ENCODE data around the gene MEIS2.

MEIS2 gene

GRCh38 chr15:37097144-37097919, 3.0 kb downstream of the MEIS2 start:
- no peaks in the 10 kb centered on the region for H3K36me3 ChIP-seq (ENCODE audit: control insufficient read depth, insufficient read depth, low read length)
- no peak overlapping the region for H3K27ac ChIP-seq (ENCODE audit: low read depth, low read length)
- peaks cover 79% of the 10 kb centered on the region for H3K27me3 ChIP-seq (ENCODE audit: control insufficient read depth, insufficient read depth, low read length)
- peaks cover 48% of the 10 kb centered on the region for H3K4me1 ChIP-seq (ENCODE audit: control insufficient read depth, insufficient read depth, low read length)
- H3K9ac ChIP-seq (ENCODE audit: low read depth, low read length) = no peak overlapping the region
- peak overlapping the region; percentile 59 for H3K4me3 ChIP-seq (ENCODE audit: low read depth, low read length)
- no peaks in the 10 kb centered on the region for H3K9me3 ChIP-seq (ENCODE audit: control insufficient read depth, insufficient read depth, low read length)

- Histone ChIP-seq H3K27me3 (ENCODE audit: control insufficient read depth, insufficient read depth, low read length) (peaks cover 82% of the 10 kb centered on the region), H3K36me3 (ENCODE audit: control insufficient read depth, insufficient read depth, low read length) (no peaks in the 10 kb centered on the region), H3K9ac (ENCODE audit: low read depth, low read length) (no peak overlapping the region), H3K9me3 (ENCODE audit: control insufficient read depth, insufficient read depth, low read length) (no peaks in the 10 kb centered on the region), H3K27ac (ENCODE audit: low read depth, low read length) (no peak overlapping the region), H3K4me1 (ENCODE audit: control insufficient read depth, insufficient read depth, low read length) (peaks cover 48% of the 10 kb centered on the region), H3K4me3 (ENCODE audit: low read depth, low read length) (peak overlapping the region; percentile 59)
Measured at GRCh38 chr15:37096558-37097143, 3.7 kb downstream of the MEIS2 start.

- Histone ChIP-seq H3K4me1 (ENCODE audit: control insufficient read depth, insufficient read depth, low read length) (peaks cover 55% of the 10 kb centered on the region), H3K27ac (ENCODE audit: low read depth, low read length) (no peak overlapping the region), H3K27me3 (ENCODE audit: control insufficient read depth, insufficient read depth, low read length) (peaks cover 87% of the 10 kb centered on the region), H3K36me3 (ENCODE audit: control insufficient read depth, insufficient read depth, low read length) (no peaks in the 10 kb centered on the region), H3K9me3 (ENCODE audit: control insufficient read depth, insufficient read depth, low read length) (no peaks in the 10 kb centered on the region), H3K4me3 (ENCODE audit: low read depth, low read length) (peak overlapping the region; percentile 59), H3K9ac (ENCODE audit: low read depth, low read length) (no peak overlapping the region)
Measured at GRCh38 chr15:37095770-37096557, 4.4 kb downstream of the MEIS2 start.

GRCh38 chr15:37094915-37095711, 5.2 kb downstream of the MEIS2 start:
- Histone ChIP-seq H3K4me3 (ENCODE audit: low read depth, low read length) (peak overlapping the region; percentile 59), H3K27ac (ENCODE audit: low read depth, low read length) (peak overlapping the region; percentile 72), H3K4me1 (ENCODE audit: control insufficient read depth, insufficient read depth, low read length) (peaks cover 61% of the 10 kb centered on the region), H3K9me3 (ENCODE audit: control insufficient read depth, insufficient read depth, low read length) (no peaks in the 10 kb centered on the region), H3K27me3 (ENCODE audit: control insufficient read depth, insufficient read depth, low read length) (peaks cover 83% of the 10 kb centered on the region), H3K9ac (ENCODE audit: low read depth, low read length) (no peak overlapping the region), H3K36me3 (ENCODE audit: control insufficient read depth, insufficient read depth, low read length) (no peaks in the 10 kb centered on the region)

- H3K27me3 ChIP-seq (ENCODE audit: control insufficient read depth, insufficient read depth, low read length) = peaks cover 78% of the 10 kb centered on the region
- peak overlapping the region; percentile 36 for H3K4me3 ChIP-seq (ENCODE audit: low read depth, low read length)
- H3K9ac ChIP-seq (ENCODE audit: low read depth, low read length) = no peak overlapping the region
- H3K27ac ChIP-seq (ENCODE audit: low read depth, low read length) = no peak overlapping the region
- no peaks in the 10 kb centered on the region for H3K9me3 ChIP-seq (ENCODE audit: control insufficient read depth, insufficient read depth, low read length)
- peaks cover 61% of the 10 kb centered on the region for H3K4me1 ChIP-seq (ENCODE audit: control insufficient read depth, insufficient read depth, low read length)
- no peaks in the 10 kb centered on the region for H3K36me3 ChIP-seq (ENCODE audit: control insufficient read depth, insufficient read depth, low read length)
Measured at GRCh38 chr15:37094333-37094914, 5.9 kb downstream of the MEIS2 start.

- Histone ChIP-seq H3K4me3 (ENCODE audit: low read depth, low read length) (peak overlapping the region; percentile 36), H3K27ac (ENCODE audit: low read depth, low read length) (no peak overlapping the region), H3K27me3 (ENCODE audit: control insufficient read depth, insufficient read depth, low read length) (peaks cover 71% of the 10 kb centered on the region), H3K36me3 (ENCODE audit: control insufficient read depth, insufficient read depth, low read length) (no peaks in the 10 kb centered on the region), H3K9me3 (ENCODE audit: control insufficient read depth, insufficient read depth, low read length) (no peaks in the 10 kb centered on the region), H3K4me1 (ENCODE audit: control insufficient read depth, insufficient read depth, low read length) (peaks cover 61% of the 10 kb centered on the region), H3K9ac (ENCODE audit: low read depth, low read length) (no peak overlapping the region)
Measured at GRCh38 chr15:37093480-37094332, 6.6 kb downstream of the MEIS2 start.

- H3K4me3 ChIP-seq (ENCODE audit: low read depth, low read length) = no peak overlapping the region
- peaks cover 42% of the 10 kb centered on the region for H3K4me1 ChIP-seq (ENCODE audit: control insufficient read depth, insufficient read depth, low read length)
- peaks cover 41% of the 10 kb centered on the region for H3K27me3 ChIP-seq (ENCODE audit: control insufficient read depth, insufficient read depth, low read length)
- H3K27ac ChIP-seq (ENCODE audit: low read depth, low read length) = no peak overlapping the region
- no peaks in the 10 kb centered on the region for H3K36me3 ChIP-seq (ENCODE audit: control insufficient read depth, insufficient read depth, low read length)
- H3K9me3 ChIP-seq (ENCODE audit: control insufficient read depth, insufficient read depth, low read length) = no peaks in the 10 kb centered on the region
- H3K9ac ChIP-seq (ENCODE audit: low read depth, low read length) = no peak overlapping the region
Measured at GRCh38 chr15:37090543-37091175, 9.7 kb downstream of the MEIS2 start.

- Histone ChIP-seq H3K36me3 (ENCODE audit: control insufficient read depth, insufficient read depth, low read length) (no peaks in the 10 kb centered on the region), H3K4me3 (ENCODE audit: low read depth, low read length) (no peak overlapping the region), H3K9me3 (ENCODE audit: control insufficient read depth, insufficient read depth, low read length) (no peaks in the 10 kb centered on the region), H3K27ac (ENCODE audit: low read depth, low read length) (no peak overlapping the region), H3K27me3 (ENCODE audit: control insufficient read depth, insufficient read depth, low read length) (peaks cover 24% of the 10 kb centered on the region), H3K4me1 (ENCODE audit: control insufficient read depth, insufficient read depth, low read length) (peaks cover 29% of the 10 kb centered on the region), H3K9ac (ENCODE audit: low read depth, low read length) (no peak overlapping the region)
Measured at GRCh38 chr15:37088436-37088835, 11.9 kb downstream of the MEIS2 start.

GRCh38 chr15:37087131-37087588, 13.2 kb downstream of the MEIS2 start:
- no peaks in the 10 kb centered on the region for H3K9me3 ChIP-seq (ENCODE audit: control insufficient read depth, insufficient read depth, low read length)
- peaks cover 12% of the 10 kb centered on the region for H3K27me3 ChIP-seq (ENCODE audit: control insufficient read depth, insufficient read depth, low read length)
- no peaks in the 10 kb centered on the region for H3K36me3 ChIP-seq (ENCODE audit: control insufficient read depth, insufficient read depth, low read length)
- peaks cover 25% of the 10 kb centered on the region for H3K4me1 ChIP-seq (ENCODE audit: control insufficient read depth, insufficient read depth, low read length)
- no peak overlapping the region for H3K27ac ChIP-seq (ENCODE audit: low read depth, low read length)
- no peak overlapping the region for H3K9ac ChIP-seq (ENCODE audit: low read depth, low read length)
- H3K4me3 ChIP-seq (ENCODE audit: low read depth, low read length) = no peak overlapping the region
